ENCODE data around the gene SRSF5.
"Not testable (repeated sequence)": the region's sequence is repeated elsewhere in the genome, so short reads cannot be mapped to it uniquely, and the experiment has no call there.

DNA sequence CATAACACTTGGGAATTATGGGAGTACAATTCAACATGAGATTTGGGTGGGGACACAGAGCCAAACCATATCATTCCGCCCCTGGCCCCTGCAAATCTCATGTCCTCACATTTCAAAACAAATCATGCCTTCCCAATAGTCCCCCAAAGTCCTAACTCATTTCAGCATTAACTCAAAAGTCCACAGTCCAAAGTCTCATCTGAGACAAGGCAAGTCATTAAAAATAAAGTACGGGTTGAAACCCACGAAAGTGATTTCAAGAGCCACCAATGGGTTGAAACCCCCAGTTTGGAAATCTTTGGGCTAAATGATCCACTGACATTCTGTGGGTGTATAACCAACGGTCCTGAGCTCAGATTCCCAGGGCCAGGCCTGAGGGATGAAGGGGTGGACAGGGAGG lies 30.5 kb upstream of the SRSF5 start:
- TF ChIP-seq, protein P1, sequence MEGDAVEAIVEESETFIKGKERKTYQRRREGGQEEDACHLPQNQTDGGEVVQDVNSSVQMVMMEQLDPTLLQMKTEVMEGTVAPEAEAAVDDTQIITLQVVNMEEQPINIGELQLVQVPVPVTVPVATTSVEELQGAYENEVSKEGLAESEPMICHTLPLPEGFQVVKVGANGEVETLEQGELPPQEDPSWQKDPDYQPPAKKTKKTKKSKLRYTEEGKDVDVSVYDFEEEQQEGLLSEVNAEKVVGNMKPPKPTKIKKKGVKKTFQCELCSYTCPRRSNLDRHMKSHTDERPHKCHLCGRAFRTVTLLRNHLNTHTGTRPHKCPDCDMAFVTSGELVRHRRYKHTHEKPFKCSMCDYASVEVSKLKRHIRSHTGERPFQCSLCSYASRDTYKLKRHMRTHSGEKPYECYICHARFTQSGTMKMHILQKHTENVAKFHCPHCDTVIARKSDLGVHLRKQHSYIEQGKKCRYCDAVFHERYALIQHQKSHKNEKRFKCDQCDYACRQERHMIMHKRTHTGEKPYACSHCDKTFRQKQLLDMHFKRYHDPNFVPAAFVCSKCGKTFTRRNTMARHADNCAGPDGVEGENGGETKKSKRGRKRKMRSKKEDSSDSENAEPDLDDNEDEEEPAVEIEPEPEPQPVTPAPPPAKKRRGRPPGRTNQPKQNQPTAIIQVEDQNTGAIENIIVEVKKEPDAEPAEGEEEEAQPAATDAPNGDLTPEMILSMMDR (IDR thresholded peaks at IDR 0.05; ENCODE audit: low read depth, low read length) = not testable (repeated sequence)
- not testable (repeated sequence) for TF ChIP-seq EZH2phosphoT487 (IDR thresholded peaks at IDR 0.05; ENCODE audit: low read depth)
